ENCODE data around the gene BAHD1.

The BAHD1 gene

GRCh38 chr15:40440743-40441564 lies at the start of gene BAHD1:
BAHD1 (plus strand) TSS chr15:40440953; CDS start chr15:40458465, 17,512 bp downstream.
- in situ Hi-C loops (cut with HindIII; ENCODE audit: low pct_unique_long_range_greater_than_20kb, low sequenced_read_pairs), result no loop called here
- DNase-seq (ENCODE audit: low read depth in 1 of 2, low spot score in 1 of 2), result peak; percentile 97 to 99
- no peak for TF ChIP-seq JUND (IDR thresholded peaks at IDR 0.05; ENCODE audit: low read depth)

- TF ChIP-seq JUND (IDR thresholded peaks at IDR 0.05; ENCODE audit: low read depth), result no peak
- no peak for DNase-seq (ENCODE audit: low read depth in 1 of 2, low spot score in 1 of 2)
- in situ Hi-C loops (cut with HindIII; ENCODE audit: low pct_unique_long_range_greater_than_20kb, low sequenced_read_pairs), result no loop called here
Measured at GRCh38 chr15:40392986-40393948, 47.5 kb upstream of the BAHD1 start.

GRCh38 chr15:40397688-40398412 lies 42.9 kb upstream of the BAHD1 start:
- no peak for TF ChIP-seq JUND (IDR thresholded peaks at IDR 0.05; ENCODE audit: low read depth)
- in situ Hi-C loops (cut with HindIII; ENCODE audit: low pct_unique_long_range_greater_than_20kb, low sequenced_read_pairs), result no loop called here
- DNase-seq (ENCODE audit: low read depth in 1 of 2, low spot score in 1 of 2), result no peak

GRCh38 chr15:40398413-40398873 lies 42.3 kb upstream of the BAHD1 start:
- no peak for TF ChIP-seq JUND (IDR thresholded peaks at IDR 0.05; ENCODE audit: low read depth)
- DNase-seq (ENCODE audit: low read depth in 1 of 2, low spot score in 1 of 2), result no peak
- in situ Hi-C loops (cut with HindIII; ENCODE audit: low pct_unique_long_range_greater_than_20kb, low sequenced_read_pairs), result no loop called here

GRCh38 chr15:40399370-40399769 lies 41.4 kb upstream of the BAHD1 start:
- DNase-seq (ENCODE audit: low read depth in 1 of 2, low spot score in 1 of 2), result no peak
- TF ChIP-seq JUND (IDR thresholded peaks at IDR 0.05; ENCODE audit: low read depth), result no peak
- in situ Hi-C loops (cut with HindIII; ENCODE audit: low pct_unique_long_range_greater_than_20kb, low sequenced_read_pairs), result no loop called here

- no peak for TF ChIP-seq JUND (IDR thresholded peaks at IDR 0.05; ENCODE audit: low read depth)
- peak; percentile 96 to 99 for DNase-seq (ENCODE audit: low read depth in 1 of 2, low spot score in 1 of 2)
- in situ Hi-C loops (cut with HindIII; ENCODE audit: low pct_unique_long_range_greater_than_20kb, low sequenced_read_pairs), result no loop called here
Measured at GRCh38 chr15:40405501-40406381, 35.0 kb upstream of the BAHD1 start, which contains the start of gene IVD. IVD (plus strand) TSS chr15:40405795; CDS start chr15:40405828, 33 bp downstream.

- in situ Hi-C loops (cut with HindIII; ENCODE audit: low pct_unique_long_range_greater_than_20kb, low sequenced_read_pairs), result no loop called here
- DNase-seq (ENCODE audit: low read depth in 1 of 2, low spot score in 1 of 2), result no peak
- TF ChIP-seq JUND (IDR thresholded peaks at IDR 0.05; ENCODE audit: low read depth), result no peak
Measured at GRCh38 chr15:40407330-40407990, 33.3 kb upstream of the BAHD1 start.

GRCh38 chr15:40409366-40409765 lies 31.4 kb upstream of the BAHD1 start:
- TF ChIP-seq JUND (IDR thresholded peaks at IDR 0.05; ENCODE audit: low read depth), result no peak
- peak in 1 of 2 experiments; percentile 10 for DNase-seq (ENCODE audit: low read depth in 1 of 2, low spot score in 1 of 2)
- in situ Hi-C loops (cut with HindIII; ENCODE audit: low pct_unique_long_range_greater_than_20kb, low sequenced_read_pairs), result no loop called here

GRCh38 chr15:40410476-40410875 lies 30.3 kb upstream of the BAHD1 start:
- DNase-seq (ENCODE audit: low read depth in 1 of 2, low spot score in 1 of 2), result no peak
- in situ Hi-C loops (cut with HindIII; ENCODE audit: low pct_unique_long_range_greater_than_20kb, low sequenced_read_pairs), result no loop called here
- TF ChIP-seq JUND (IDR thresholded peaks at IDR 0.05; ENCODE audit: low read depth), result no peak

GRCh38 chr15:40412095-40412759 lies 28.5 kb upstream of the BAHD1 start:
- TF ChIP-seq JUND (IDR thresholded peaks at IDR 0.05; ENCODE audit: low read depth), result no peak
- in situ Hi-C loops (cut with HindIII; ENCODE audit: low pct_unique_long_range_greater_than_20kb, low sequenced_read_pairs), result no loop called here
- no peak for DNase-seq (ENCODE audit: low read depth in 1 of 2, low spot score in 1 of 2)

Data from T47D (cell line).